GM21737 (cell line): ENCODE results near the gene ENTPD8.
"Not testable (repeated sequence)": the region's sequence is repeated elsewhere in the genome, so short reads cannot be mapped to it uniquely, and the experiment has no call there.

Experiments
- ATAC-seq: cut with Tn5 transposase; IDR thresholded peaks from one replicate; pipeline ENCODE4 v1.9.1; 2021; ENCODE audit warnings: mild to moderate bottlenecking, moderate library complexity; ENCODE audit not compliant: unreplicated experiment

Gene ENTPD8

GRCh38 chr9:137396634-137397367 lies 44.4 kb downstream of the ENTPD8 start:
- no peak for ATAC-seq

DNA sequence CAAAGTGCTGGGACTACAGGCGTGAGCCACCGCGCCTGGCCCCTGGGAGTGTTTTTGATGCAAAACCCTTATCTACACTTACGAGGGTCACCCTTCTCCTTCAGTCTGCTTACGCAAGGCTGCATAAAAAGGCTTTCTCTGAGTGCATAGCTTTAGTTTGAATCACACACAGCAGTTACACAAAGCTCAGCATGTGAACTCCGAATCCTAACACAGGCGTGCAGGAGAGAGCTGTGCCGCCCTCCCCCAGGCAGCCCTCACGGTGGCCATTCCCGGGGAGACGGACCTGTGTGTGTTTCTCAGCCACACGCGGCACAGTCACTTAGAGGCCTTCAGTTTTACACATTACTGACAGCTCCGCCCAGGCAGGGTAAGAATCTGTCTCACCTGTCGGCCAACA lies 44.9 kb downstream of the ENTPD8 start:
- no peak for ATAC-seq

- no peak for ATAC-seq
Measured at GRCh38 chr9:137395666-137396010, 45.5 kb downstream of the ENTPD8 start.

DNA sequence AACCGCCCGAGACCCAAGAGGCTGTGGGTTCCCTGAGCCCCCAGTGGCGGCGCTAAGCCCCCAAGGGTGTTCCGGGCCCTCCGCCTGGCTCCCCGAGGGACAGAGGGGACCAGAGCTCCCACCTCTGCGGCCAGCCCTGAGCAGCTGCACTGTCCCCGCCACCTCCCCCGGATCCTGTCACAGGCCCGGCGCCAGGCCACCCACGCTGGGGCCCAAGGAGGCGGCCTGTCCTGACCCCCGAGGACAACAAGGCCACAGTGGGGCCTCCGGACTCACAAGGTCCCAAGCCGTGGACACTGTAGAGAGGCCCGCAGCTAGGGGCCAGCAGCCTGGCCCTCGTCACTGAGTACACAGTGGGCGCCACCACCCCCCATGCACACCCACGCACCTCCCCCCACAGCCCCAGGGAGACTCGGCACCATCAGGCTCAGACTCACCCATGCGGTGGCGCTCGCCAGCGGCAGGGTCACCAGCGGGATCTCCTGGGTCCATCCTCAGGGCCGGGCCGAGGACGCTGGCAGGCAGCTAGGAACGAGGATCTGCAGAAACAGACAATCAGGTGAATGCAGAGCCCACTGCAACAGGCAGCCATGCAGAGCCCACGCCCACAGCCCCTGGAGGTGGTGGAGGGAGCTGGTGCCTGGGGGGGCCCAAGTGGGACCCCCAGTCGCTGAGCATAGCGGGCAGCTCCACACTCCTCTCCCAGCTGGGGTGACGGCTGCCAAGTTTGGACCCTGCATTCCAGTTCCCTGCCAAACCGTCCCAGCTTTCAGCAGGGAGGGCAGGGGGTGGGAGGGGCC lies 46.1 kb downstream of the ENTPD8 start:
- no peak for ATAC-seq

DNA sequence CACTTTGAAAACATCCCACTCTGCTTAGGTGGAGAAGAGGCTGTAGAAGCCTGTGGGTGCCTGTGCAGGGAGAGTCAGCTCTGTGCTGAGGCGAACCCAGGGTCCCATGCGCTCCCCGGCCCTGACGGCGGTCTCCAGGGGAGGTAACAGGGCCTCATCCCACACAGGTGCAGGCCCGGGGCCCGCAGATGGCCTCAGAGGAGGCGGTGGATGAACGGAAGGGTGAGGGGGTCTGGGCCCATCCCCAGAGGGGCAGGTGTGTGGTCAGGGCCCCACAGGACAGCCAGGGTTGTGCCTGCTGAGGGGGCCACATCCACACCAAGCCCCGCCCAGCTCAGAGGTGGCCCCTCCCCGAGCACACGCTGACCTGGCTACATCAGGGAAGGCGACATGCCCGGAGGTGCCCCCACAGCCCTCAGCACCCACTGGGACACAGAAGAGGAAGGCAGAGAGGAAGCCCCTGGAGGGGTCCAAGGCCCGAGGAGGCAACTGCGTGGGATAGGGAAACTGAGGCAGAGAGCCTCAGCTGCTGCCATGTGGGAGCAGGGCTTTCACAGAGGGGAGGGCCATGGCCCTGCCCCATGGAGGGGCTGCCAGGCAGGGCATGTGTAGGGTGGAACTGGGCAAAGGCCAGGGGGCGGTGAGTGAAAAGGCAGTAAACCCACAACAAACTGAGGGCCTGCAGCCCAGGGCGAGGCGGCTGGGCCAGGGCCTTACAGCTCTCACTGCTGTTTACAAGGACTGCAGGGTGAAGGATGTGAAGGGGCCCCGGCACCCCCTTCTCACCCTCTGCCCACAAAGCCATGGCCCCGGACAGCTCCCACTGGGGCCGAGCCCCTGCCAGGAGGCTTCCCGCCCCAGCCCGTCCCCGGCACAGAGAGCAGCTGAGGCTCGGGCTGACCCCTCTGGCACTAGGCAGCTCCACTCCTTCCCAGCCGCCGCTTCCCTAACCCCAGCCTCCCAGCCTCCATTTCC lies 47.7 kb downstream of the ENTPD8 start:
- ATAC-seq: no peak

DNA sequence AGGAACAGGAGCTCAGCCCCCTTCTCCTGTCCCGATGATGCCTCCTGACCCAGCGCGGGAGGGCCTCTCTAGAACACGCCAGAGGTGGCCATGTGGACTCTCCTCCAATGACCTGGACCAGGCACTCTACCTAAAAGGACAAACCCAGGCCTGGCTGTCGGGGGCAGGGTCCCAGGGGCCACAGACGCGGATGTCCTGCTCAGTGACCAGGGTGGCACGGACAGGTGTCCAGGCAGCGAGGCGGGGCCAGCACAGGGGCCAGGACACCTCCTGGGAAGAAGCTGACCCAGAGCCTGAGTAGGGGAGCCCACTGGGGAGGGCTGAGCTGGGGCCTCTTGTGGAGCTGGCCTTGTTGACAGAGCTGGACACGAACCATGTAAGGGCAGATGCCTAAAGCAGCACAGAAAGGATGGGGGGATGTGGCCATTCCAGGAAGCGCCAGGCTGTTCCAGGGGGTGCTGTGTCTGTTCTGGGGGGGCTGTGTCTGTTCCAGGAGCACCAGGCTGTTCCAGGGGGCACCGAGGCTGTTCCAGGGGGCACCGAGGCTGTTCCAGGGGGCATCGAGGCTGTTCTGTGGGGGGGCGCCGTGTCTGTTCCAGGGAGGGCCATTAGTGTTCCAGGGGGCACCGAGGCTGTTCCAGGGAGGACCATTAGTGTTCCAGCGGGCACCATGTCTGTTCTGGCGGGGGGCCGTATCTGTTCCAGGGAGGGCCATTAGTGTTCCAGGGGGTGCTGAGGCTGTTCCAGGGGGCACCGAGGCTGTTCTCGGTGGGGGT lies 48.7 kb downstream of the ENTPD8 start:
- no peak for ATAC-seq

GRCh38 chr9:137391411-137391754 lies 49.8 kb downstream of the ENTPD8 start:
- ATAC-seq: no peak

- no peak for ATAC-seq
Measured at GRCh38 chr9:137390553-137391410, 50.4 kb downstream of the ENTPD8 start.

DNA sequence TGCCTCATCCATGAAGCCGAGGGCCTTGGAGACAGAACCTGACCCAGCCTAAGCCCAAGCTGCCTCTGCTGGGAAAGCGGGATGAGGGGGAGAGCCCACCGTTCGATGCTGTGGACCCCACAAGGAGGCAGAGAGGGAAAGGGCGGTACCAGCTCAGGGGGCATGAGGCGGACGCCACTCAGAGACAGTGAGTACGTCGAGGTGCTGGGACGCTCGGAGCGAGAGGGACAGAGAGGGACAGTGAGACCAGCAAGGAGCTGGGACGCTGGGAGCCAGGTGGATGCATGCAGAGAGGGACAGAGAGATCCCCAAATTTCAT lies 51.8 kb downstream of the ENTPD8 start:
- ATAC-seq: no peak

GRCh38 chr9:137388589-137389427 lies 52.3 kb downstream of the ENTPD8 start:
- ATAC-seq: no peak

DNA sequence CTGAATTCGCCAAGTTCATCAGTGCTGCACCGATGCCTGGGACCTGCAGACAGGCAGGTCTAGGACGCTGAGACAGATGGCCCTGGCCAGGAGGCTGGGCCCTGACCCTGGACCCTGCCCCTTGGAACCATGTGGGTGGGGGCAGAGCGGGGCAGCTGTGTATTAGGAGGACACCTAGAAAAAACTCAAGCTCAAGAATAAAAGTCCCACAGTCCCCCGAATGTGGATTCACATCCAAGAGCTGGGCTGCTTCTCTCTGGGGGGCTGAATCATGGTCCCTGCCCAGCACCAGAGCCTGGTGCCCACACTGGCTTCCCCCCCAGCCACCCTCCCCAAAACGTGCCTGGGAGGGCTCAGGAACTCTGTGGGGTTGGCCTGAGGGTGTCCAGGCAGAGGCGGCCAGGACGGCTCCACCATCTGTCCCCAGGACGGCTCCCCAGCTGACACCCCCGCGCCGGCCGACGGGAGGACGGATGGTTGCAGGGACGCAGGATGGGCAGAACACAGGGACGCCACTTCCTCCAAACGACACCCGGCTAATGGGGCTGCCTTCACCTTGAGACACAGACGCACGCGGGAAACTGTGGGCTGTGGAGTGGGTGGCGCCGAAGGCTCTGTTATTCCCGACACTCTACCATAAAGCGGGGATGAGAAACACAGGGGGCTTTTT lies 53.1 kb downstream of the ENTPD8 start:
- no peak for ATAC-seq

- no peak for ATAC-seq
Measured at GRCh38 chr9:137387114-137387890, 53.9 kb downstream of the ENTPD8 start.

DNA sequence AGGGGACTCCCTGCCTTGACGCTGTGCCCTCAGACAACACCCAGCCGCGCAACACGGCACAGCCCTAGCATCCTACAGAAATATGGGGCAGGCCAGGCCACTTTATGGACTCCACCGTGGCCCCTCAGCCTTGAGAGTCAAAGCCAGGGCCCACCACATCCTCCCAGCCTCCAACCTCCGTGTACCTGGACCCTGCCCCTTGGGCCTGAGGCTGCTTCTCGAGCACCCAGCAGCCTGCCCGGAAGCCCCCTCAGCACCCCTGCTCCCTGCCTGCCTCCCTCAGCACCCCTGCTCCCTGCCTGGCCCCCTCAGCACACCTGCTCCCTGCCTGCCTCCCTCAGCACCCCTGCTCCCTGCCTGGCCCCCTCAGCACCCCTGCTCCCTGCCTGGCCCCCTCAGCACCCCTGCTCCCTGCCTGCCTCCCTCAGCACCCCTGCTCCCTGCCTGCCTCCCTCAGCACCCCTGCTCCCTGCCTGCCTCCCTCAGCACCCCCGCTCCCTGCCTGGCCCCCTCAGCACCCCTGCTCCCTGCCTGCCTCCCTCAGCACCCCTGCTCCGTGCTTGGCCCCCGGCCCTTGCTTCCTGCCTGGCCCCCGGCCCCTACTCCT lies 54.5 kb downstream of the ENTPD8 start:
- ATAC-seq: not testable (repeated sequence)

GRCh38 chr9:137385061-137385655 lies 56.0 kb downstream of the ENTPD8 start:
- ATAC-seq: no peak
